OCI-LY3 (cell line): ENCODE results near the gene TWIST2.

Experiments used
- EZH2phosphoT487 ChIP-seq: fragments of 200-600 bp; shearing (Covaris generic); IDR thresholded peaks from 2 replicates; pipeline ENCODE4 v1.6.1; 2018; ENCODE audit warnings: antibody characterized with exemption, mixed run types, low read depth
- TF ChIP-seq, protein P1 (sequence below): fragments of 200-600, 300-600 bp; sonication (generic); IDR thresholded peaks from 2 replicates; pipeline ENCODE4 v1.5.1; 2014; ENCODE audit warnings: antibody characterized with exemption, low read length, low read depth

DNA sequence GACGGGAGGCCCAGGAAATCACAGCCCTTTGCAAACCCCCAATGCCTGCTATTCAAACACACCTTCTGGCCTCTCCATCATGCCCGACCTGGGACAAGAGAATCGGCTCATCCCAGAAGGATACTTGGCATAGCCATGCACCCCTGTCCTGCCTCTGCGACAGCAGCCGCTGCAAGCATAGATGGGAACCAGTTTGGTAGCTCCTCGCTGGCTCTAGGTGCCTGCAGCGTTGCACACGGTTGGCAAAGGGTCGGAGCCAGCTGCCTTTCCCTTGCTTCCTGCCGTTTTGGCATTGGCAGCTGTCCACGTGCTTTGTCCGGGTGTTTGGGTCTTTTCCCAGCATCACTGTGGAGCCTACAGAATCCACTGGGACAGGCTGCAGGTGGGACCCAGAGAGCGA is 76.9 kb downstream of the TWIST2 start:
- TF ChIP-seq, protein P1, sequence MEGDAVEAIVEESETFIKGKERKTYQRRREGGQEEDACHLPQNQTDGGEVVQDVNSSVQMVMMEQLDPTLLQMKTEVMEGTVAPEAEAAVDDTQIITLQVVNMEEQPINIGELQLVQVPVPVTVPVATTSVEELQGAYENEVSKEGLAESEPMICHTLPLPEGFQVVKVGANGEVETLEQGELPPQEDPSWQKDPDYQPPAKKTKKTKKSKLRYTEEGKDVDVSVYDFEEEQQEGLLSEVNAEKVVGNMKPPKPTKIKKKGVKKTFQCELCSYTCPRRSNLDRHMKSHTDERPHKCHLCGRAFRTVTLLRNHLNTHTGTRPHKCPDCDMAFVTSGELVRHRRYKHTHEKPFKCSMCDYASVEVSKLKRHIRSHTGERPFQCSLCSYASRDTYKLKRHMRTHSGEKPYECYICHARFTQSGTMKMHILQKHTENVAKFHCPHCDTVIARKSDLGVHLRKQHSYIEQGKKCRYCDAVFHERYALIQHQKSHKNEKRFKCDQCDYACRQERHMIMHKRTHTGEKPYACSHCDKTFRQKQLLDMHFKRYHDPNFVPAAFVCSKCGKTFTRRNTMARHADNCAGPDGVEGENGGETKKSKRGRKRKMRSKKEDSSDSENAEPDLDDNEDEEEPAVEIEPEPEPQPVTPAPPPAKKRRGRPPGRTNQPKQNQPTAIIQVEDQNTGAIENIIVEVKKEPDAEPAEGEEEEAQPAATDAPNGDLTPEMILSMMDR: no peak
- no peak for TF ChIP-seq EZH2phosphoT487
